Heart left ventricle (tissue), 13 donors: ENCODE data around the gene KISS1.

Source experiments
- CTCF ChIP-seq, 12 donors: fragments of 200-600 bp; sonication (generic) in 4 of 12; IDR thresholded peaks; one replicate each; pipeline versions ENCODE4 v1.5.0 to v1.8.0; 2018 to 2022; ENCODE audit warnings: antibody characterized with exemption in 12 of 12, mild to moderate bottlenecking in 5 of 12
- POLR2A ChIP-seq, 2 donors: fragments of 450-650 bp; IDR thresholded peaks; one replicate each; pipeline ENCODE4 v1.6.1; 2017; ENCODE audit warnings: antibody characterized with exemption in 2 of 2, mild to moderate bottlenecking in 2 of 2, moderate library complexity in 2 of 2
- donor health status: ischemic (EF 13 %, LVEDD 7.1; RV severe dilation, severe dysfunction).
- donor health status: DM: no; HTN: yes; CAD: no.
- donor health status: DM: no; HTN: no; CAD: no.
- donor health status: ischemic (EF 25% LVEDD 6.9; RV normal size, moderate dysfunction).
- donor health status: ischemic (EF 25% LVEDD 5.7; RV mildly dilated, moderate dysfunction).
- donor health status: ischemic (EF 35%, LVEDD 5.7; RV mildly dilated, moderate dysfunction).
- donor health status: nonischemic (EF 11% LVEDD 7.7; RV severe dilation, severe dysfunction).
- donor health status: DM: yes; HTN: yes; CAD: no.
- donor health status: PGD.
- donor health status: ischemic (EF 29% LVEDD 5.4; RV normal size, mild dysfunction).
- donor health status: nonischemic (EF 23%, LVEDD 6.1; RV moderate dilation, normal function).

- TF ChIP-seq POLR2A (IDR thresholded peaks at IDR 0.05) (no peak), CTCF (IDR thresholded peaks at IDR 0.05) (no peak)
Observed at GRCh38 chr1:204157962-204158361, 38.3 kb downstream of the KISS1 start.
